ENCODE data around the gene SLC25A26.

SLC25A26 gene

GRCh38 chr3:66198437-66199088 is 22.2 kb upstream of the SLC25A26 start:
- Mint-ChIP-seq H3K36me3 (ENCODE audit: low read depth) (no peaks in the 10 kb centered on the region), H3K4me1 (peaks cover 8% of the 10 kb centered on the region), H3K9me3 (no peaks in the 10 kb centered on the region), H3K27ac (no peak overlapping the region), H3K4me3 (no peak overlapping the region), H3K27me3 (ENCODE audit: low read depth) (peaks cover 13% of the 10 kb centered on the region)
- TF ChIP-seq CTCF (IDR thresholded peaks at IDR 0.05; ENCODE audit: unreplicated experiment in 3 of 3), result no peak

GRCh38 chr3:66199089-66199473 is 21.7 kb upstream of the SLC25A26 start:
- Mint-ChIP-seq H3K9me3 (no peaks in the 10 kb centered on the region), H3K27ac (no peak overlapping the region), H3K36me3 (ENCODE audit: low read depth) (no peaks in the 10 kb centered on the region), H3K4me1 (peaks cover 8% of the 10 kb centered on the region), H3K27me3 (ENCODE audit: low read depth) (peaks cover 15% of the 10 kb centered on the region), H3K4me3 (no peak overlapping the region)
- TF ChIP-seq CTCF (IDR thresholded peaks at IDR 0.05; ENCODE audit: unreplicated experiment in 3 of 3), result no peak

- Mint-ChIP-seq H3K27me3 (ENCODE audit: low read depth) (peaks cover 14% of the 10 kb centered on the region), H3K36me3 (ENCODE audit: low read depth) (no peaks in the 10 kb centered on the region), H3K9me3 (no peaks in the 10 kb centered on the region), H3K4me3 (no peak overlapping the region), H3K27ac (no peak overlapping the region), H3K4me1 (peaks cover 6% of the 10 kb centered on the region)
- TF ChIP-seq CTCF (IDR thresholded peaks at IDR 0.05; ENCODE audit: unreplicated experiment in 3 of 3), result no peak
Measured at GRCh38 chr3:66200147-66200546, 20.7 kb upstream of the SLC25A26 start.

- no peak for TF ChIP-seq CTCF (IDR thresholded peaks at IDR 0.05; ENCODE audit: unreplicated experiment in 3 of 3)
- H3K27me3 Mint-ChIP-seq (ENCODE audit: low read depth), result peaks cover 9% of the 10 kb centered on the region
- H3K36me3 Mint-ChIP-seq (ENCODE audit: low read depth), result no peaks in the 10 kb centered on the region
- H3K9me3 Mint-ChIP-seq, result no peaks in the 10 kb centered on the region
- no peaks in the 10 kb centered on the region for H3K4me1 Mint-ChIP-seq
- no peak overlapping the region for H3K27ac Mint-ChIP-seq
- H3K4me3 Mint-ChIP-seq, result no peak overlapping the region
Measured at GRCh38 chr3:66200786-66201185, 20.0 kb upstream of the SLC25A26 start.

- Mint-ChIP-seq H3K4me3 (no peak overlapping the region), H3K36me3 (ENCODE audit: low read depth) (no peaks in the 10 kb centered on the region), H3K27ac (no peak overlapping the region), H3K9me3 (no peaks in the 10 kb centered on the region), H3K27me3 (ENCODE audit: low read depth) (peaks cover 9% of the 10 kb centered on the region), H3K4me1 (no peaks in the 10 kb centered on the region)
- TF ChIP-seq CTCF (IDR thresholded peaks at IDR 0.05; ENCODE audit: unreplicated experiment in 3 of 3), result no peak
Measured at GRCh38 chr3:66203275-66203674, 17.5 kb upstream of the SLC25A26 start.

GRCh38 chr3:66206806-66207205 is 14.0 kb upstream of the SLC25A26 start:
- H3K27me3 Mint-ChIP-seq (ENCODE audit: low read depth), result peaks cover 3% of the 10 kb centered on the region
- no peaks in the 10 kb centered on the region for H3K9me3 Mint-ChIP-seq
- TF ChIP-seq CTCF (IDR thresholded peaks at IDR 0.05; ENCODE audit: unreplicated experiment in 3 of 3), result no peak
- H3K4me1 Mint-ChIP-seq, result no peaks in the 10 kb centered on the region
- H3K4me3 Mint-ChIP-seq, result no peak overlapping the region
- no peak overlapping the region for H3K27ac Mint-ChIP-seq
- no peaks in the 10 kb centered on the region for H3K36me3 Mint-ChIP-seq (ENCODE audit: low read depth)
